Nephron (organoid): ENCODE results near the gene ZBED4.

Experiments
- H3K27ac Mint-ChIP-seq, 3 experiments: 2 replicates each; pipeline ENCODE4 v1.8.0; 2020; ENCODE audit warnings: mixed read lengths in 3 of 3, mild to moderate bottlenecking in 2 of 3, moderate library complexity in 1 of 3
- H3K27me3 Mint-ChIP-seq: 2 replicates; pipeline ENCODE4 v1.8.0; 2021; ENCODE audit warnings: low read depth, mild to moderate bottlenecking, moderate library complexity, mixed read lengths
- H3K36me3 Mint-ChIP-seq: 2 replicates; pipeline ENCODE4 v1.8.0; 2020; ENCODE audit warnings: low read depth, mixed read lengths
- H3K4me1 Mint-ChIP-seq: 2 replicates; pipeline ENCODE4 v1.8.0; 2020; ENCODE audit warnings: mixed read lengths
- H3K4me3 Mint-ChIP-seq, 3 experiments: 2 replicates each; pipeline ENCODE4 v1.8.0; 2020; ENCODE audit warnings: mild to moderate bottlenecking in 3 of 3, mixed read lengths in 3 of 3, moderate library complexity in 2 of 3
- H3K9me3 Mint-ChIP-seq: 2 replicates; pipeline ENCODE4 v1.8.0; 2020; ENCODE audit warnings: mixed read lengths
- CTCF ChIP-seq, 3 experiments: fragments of 200-600 bp; sonication (generic); IDR thresholded peaks; one replicate each; pipeline ENCODE4 v1.5.0; 2021; ENCODE audit warnings: antibody characterized with exemption in 3 of 3; ENCODE audit not compliant: unreplicated experiment in 3 of 3

ZBED4 gene

GRCh38 chr22:49925525-49926128 lies 72.0 kb downstream of the ZBED4 start:
- no peak overlapping the region for H3K27ac Mint-ChIP-seq
- H3K36me3 Mint-ChIP-seq = peaks cover 7% of the 10 kb centered on the region
- H3K9me3 Mint-ChIP-seq = no peaks in the 10 kb centered on the region
- H3K27me3 Mint-ChIP-seq = peaks cover 8% of the 10 kb centered on the region
- no peak for TF ChIP-seq CTCF (IDR thresholded peaks at IDR 0.05; ENCODE audit: unreplicated experiment in 3 of 3)
- peaks cover 3% of the 10 kb centered on the region for H3K4me1 Mint-ChIP-seq
- H3K4me3 Mint-ChIP-seq = no peak overlapping the region

- no peak overlapping the region for H3K27ac Mint-ChIP-seq
- H3K4me3 Mint-ChIP-seq = no peak overlapping the region
- H3K36me3 Mint-ChIP-seq = peaks cover 7% of the 10 kb centered on the region
- H3K27me3 Mint-ChIP-seq = peaks cover 15% of the 10 kb centered on the region
- H3K4me1 Mint-ChIP-seq = peaks cover 3% of the 10 kb centered on the region
- no peak for TF ChIP-seq CTCF (IDR thresholded peaks at IDR 0.05; ENCODE audit: unreplicated experiment in 3 of 3)
- no peaks in the 10 kb centered on the region for H3K9me3 Mint-ChIP-seq
These were observed 73.3 kb downstream of the ZBED4 start for GRCh38 chr22:49926916-49927315.

GRCh38 chr22:49927483-49928184 lies 74.0 kb downstream of the ZBED4 start:
- Mint-ChIP-seq H3K4me1 (peaks cover 3% of the 10 kb centered on the region), H3K27ac (no peak overlapping the region), H3K27me3 (peaks cover 19% of the 10 kb centered on the region), H3K4me3 (no peak overlapping the region), H3K36me3 (peaks cover 7% of the 10 kb centered on the region), H3K9me3 (no peaks in the 10 kb centered on the region)
- TF ChIP-seq CTCF (IDR thresholded peaks at IDR 0.05; ENCODE audit: unreplicated experiment in 3 of 3) = no peak

- H3K4me1 Mint-ChIP-seq = peaks cover 6% of the 10 kb centered on the region
- H3K27me3 Mint-ChIP-seq = peaks cover 24% of the 10 kb centered on the region
- H3K27ac Mint-ChIP-seq = no peak overlapping the region
- H3K36me3 Mint-ChIP-seq = peaks cover 7% of the 10 kb centered on the region
- no peak overlapping the region for H3K4me3 Mint-ChIP-seq
- no peak for TF ChIP-seq CTCF (IDR thresholded peaks at IDR 0.05; ENCODE audit: unreplicated experiment in 3 of 3)
- H3K9me3 Mint-ChIP-seq = no peaks in the 10 kb centered on the region
These were observed 74.5 kb downstream of the ZBED4 start for GRCh38 chr22:49928185-49928495.

GRCh38 chr22:49928555-49929210 lies 75.0 kb downstream of the ZBED4 start:
- Mint-ChIP-seq H3K9me3 (no peaks in the 10 kb centered on the region), H3K36me3 (peaks cover 7% of the 10 kb centered on the region), H3K27me3 (peaks cover 28% of the 10 kb centered on the region), H3K4me3 (no peak overlapping the region), H3K4me1 (peaks cover 10% of the 10 kb centered on the region), H3K27ac (no peak overlapping the region)
- TF ChIP-seq CTCF (IDR thresholded peaks at IDR 0.05; ENCODE audit: unreplicated experiment in 3 of 3) = no peak
